ENCODE results near the gene VPS33B. TPM values are rescaled to one million over a fixed set of nuclear protein-coding genes. Genes with fewer than 3 reads are reported as not detected.
"Not testable (repeated sequence)": the region's sequence is repeated elsewhere in the genome, so short reads cannot be mapped to it uniquely, and the experiment has no call there.

Gene VPS33B
- total RNA-seq, 1 donor from 2014 or later, result 20.5 TPM

DNA sequence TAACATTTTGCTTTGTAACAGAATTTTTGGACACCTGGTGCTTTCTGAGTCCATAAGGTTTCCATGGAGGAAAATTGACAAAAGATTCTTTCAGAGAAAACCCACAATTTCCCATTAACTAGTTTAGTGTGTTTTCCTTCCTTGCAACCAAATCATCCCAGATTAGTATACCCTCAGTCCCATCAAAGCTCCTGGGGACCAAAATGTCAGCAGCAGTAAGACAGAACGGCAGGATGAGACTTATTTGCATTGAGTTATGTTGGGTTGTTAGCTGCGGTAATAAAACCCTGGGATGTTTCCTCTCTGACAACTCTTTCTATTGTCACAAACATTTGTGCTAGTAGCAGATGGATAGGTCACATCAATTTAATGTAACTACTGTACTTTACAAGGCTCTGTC is 32.4 kb upstream of the VPS33B start:
- Mint-ChIP-seq H3K27me3 (ENCODE audit: low read depth) (peaks cover 87% of the 10 kb centered on the region), H3K4me3 (no peak overlapping the region), H3K27ac (ENCODE audit: unreplicated experiment) (no peak overlapping the region), H3K4me1 (no peaks in the 10 kb centered on the region), H3K36me3 (ENCODE audit: low read depth) (no peaks in the 10 kb centered on the region), H3K9me3 (no peaks in the 10 kb centered on the region)
- DNase-seq (ENCODE audit: low read depth, low spot score), result no peak
- TF ChIP-seq, protein P1, sequence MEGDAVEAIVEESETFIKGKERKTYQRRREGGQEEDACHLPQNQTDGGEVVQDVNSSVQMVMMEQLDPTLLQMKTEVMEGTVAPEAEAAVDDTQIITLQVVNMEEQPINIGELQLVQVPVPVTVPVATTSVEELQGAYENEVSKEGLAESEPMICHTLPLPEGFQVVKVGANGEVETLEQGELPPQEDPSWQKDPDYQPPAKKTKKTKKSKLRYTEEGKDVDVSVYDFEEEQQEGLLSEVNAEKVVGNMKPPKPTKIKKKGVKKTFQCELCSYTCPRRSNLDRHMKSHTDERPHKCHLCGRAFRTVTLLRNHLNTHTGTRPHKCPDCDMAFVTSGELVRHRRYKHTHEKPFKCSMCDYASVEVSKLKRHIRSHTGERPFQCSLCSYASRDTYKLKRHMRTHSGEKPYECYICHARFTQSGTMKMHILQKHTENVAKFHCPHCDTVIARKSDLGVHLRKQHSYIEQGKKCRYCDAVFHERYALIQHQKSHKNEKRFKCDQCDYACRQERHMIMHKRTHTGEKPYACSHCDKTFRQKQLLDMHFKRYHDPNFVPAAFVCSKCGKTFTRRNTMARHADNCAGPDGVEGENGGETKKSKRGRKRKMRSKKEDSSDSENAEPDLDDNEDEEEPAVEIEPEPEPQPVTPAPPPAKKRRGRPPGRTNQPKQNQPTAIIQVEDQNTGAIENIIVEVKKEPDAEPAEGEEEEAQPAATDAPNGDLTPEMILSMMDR (conservative IDR thresholded peaks at IDR 0.05), result no peak

DNA sequence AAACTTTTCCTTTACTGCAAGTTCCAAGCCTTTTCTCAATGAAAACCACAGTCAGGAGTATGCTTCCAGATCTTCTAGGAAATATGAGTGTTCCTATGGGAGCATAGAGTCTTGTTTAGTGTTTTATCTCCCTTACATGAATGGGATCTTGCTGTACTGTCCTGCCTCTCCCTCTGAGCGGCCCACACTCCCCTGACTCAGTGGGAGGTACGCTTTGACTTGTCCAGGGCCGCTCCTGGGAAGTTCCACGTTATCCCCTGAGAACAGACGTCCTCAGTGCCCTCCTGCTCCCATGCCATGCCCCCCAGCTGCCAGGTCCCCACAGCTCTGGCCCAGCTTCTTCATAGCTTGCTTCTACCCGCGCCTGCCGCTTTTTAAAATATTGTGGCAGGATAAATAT is 28.9 kb upstream of the VPS33B start:
- TF ChIP-seq, protein P1 (conservative IDR thresholded peaks at IDR 0.05), result no peak
- Mint-ChIP-seq H3K27ac (ENCODE audit: unreplicated experiment) (no peak overlapping the region), H3K4me1 (no peaks in the 10 kb centered on the region), H3K4me3 (no peak overlapping the region), H3K36me3 (ENCODE audit: low read depth) (no peaks in the 10 kb centered on the region), H3K9me3 (no peaks in the 10 kb centered on the region), H3K27me3 (ENCODE audit: low read depth) (peaks cover 85% of the 10 kb centered on the region)
- no peak for DNase-seq (ENCODE audit: low read depth, low spot score)

DNA sequence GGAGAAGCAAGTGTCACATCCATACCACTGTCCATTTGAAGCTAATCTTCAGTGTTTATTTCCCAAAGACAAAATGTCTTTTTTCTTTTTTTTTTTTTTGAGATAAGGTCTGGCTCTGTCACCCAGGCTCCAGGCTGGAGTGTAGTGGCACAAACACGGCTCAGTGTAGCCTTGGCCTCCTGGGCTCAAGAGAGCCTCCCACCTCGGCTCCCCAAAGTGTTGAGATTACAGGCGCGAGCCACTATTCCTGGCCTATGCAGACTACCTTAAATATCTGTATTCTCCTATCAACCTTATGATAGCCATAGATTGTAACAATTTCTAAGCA is 27.7 kb upstream of the VPS33B start:
- no peak overlapping the region for H3K4me3 Mint-ChIP-seq
- no peak overlapping the region for H3K27ac Mint-ChIP-seq (ENCODE audit: unreplicated experiment)
- TF ChIP-seq, protein P1 (conservative IDR thresholded peaks at IDR 0.05), result no peak
- no peaks in the 10 kb centered on the region for H3K4me1 Mint-ChIP-seq
- no peaks in the 10 kb centered on the region for H3K9me3 Mint-ChIP-seq
- peaks cover 77% of the 10 kb centered on the region for H3K27me3 Mint-ChIP-seq (ENCODE audit: low read depth)
- H3K36me3 Mint-ChIP-seq (ENCODE audit: low read depth), result no peaks in the 10 kb centered on the region
- DNase-seq (ENCODE audit: low read depth, low spot score), result no peak

DNA sequence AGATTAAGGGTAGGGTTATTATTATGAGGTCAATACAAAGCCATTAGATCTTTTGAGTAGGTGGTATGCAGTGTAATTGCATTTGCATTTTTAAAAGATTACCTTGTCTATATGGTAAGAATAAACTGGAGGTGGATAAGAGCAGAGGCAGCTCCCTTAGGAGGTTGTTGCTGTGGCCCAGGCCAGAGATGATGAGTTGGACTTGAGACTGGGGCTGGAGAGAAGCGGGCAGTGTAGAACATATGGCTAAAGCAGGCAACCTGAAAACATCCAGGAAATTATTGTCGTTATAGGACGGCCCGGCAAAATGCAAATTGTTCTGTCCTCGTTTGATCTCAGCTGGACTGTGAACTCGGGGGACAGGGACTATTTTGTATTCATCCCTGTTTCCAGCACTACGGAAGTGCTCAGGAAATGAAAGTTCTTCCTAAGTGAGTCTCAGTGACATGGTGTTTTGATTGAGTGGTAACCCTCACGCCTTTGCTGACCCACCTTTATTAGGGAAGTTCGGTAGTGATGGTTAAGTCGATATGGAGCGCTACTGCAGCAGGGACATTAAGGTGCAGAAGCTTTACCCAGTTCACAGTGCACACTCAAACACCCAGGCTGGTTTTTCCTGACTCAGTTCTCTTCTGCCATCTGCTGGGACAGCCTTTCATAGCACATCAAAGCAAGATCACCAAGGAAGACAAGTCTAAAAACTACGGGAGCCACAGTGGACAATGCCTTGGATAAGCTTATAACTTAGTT is 27.2 kb upstream of the VPS33B start:
- no peaks in the 10 kb centered on the region for H3K36me3 Mint-ChIP-seq (ENCODE audit: low read depth)
- H3K9me3 Mint-ChIP-seq, result no peaks in the 10 kb centered on the region
- DNase-seq (ENCODE audit: low read depth, low spot score), result peak; percentile 58
- no peaks in the 10 kb centered on the region for H3K4me1 Mint-ChIP-seq
- no peak overlapping the region for H3K4me3 Mint-ChIP-seq
- H3K27ac Mint-ChIP-seq (ENCODE audit: unreplicated experiment), result no peak overlapping the region
- peaks cover 75% of the 10 kb centered on the region for H3K27me3 Mint-ChIP-seq (ENCODE audit: low read depth)
- TF ChIP-seq, protein P1 (conservative IDR thresholded peaks at IDR 0.05), result peak; percentile 73

DNA sequence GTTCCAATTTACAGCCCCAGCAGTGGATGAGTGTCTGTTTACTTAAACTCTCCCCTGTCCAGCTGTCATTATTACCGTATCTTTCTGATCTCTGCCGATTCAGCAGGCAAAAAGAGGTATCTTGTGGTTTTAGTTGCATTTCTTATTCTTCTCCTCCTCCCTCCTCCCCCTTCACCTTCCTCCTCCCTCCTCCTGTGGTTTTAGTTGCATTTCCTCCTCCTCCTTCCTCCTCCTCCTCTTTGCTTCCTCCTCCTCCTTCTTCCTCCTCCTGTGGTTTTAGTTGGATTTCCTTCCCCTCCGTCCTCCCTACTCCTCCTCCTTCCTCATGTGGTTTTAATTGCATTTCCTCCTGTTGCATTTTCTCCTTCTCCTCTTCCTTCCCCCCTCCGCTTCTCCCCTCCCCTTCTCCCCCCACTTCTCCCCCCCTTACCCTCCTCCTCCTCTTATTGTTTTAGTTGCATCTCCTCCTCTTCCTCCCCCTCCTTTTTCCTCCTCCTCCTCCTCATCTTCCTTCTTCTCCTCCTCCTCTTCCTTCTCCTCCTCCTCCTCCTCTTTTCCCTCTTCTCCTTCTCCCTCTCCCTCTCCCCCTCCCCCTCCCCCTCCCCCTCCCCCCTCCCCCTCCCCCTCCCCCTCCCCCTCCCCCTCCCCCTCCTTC is 25.3 kb upstream of the VPS33B start:
- Mint-ChIP-seq H3K36me3 (ENCODE audit: low read depth) (no peaks in the 10 kb centered on the region), H3K27ac (ENCODE audit: unreplicated experiment) (no peak overlapping the region), H3K27me3 (ENCODE audit: low read depth) (peaks cover 60% of the 10 kb centered on the region), H3K9me3 (no peaks in the 10 kb centered on the region), H3K4me1 (no peaks in the 10 kb centered on the region), H3K4me3 (no peak overlapping the region)
- no peak for DNase-seq (ENCODE audit: low read depth, low spot score)
- TF ChIP-seq, protein P1 (conservative IDR thresholded peaks at IDR 0.05), result no peak

DNA sequence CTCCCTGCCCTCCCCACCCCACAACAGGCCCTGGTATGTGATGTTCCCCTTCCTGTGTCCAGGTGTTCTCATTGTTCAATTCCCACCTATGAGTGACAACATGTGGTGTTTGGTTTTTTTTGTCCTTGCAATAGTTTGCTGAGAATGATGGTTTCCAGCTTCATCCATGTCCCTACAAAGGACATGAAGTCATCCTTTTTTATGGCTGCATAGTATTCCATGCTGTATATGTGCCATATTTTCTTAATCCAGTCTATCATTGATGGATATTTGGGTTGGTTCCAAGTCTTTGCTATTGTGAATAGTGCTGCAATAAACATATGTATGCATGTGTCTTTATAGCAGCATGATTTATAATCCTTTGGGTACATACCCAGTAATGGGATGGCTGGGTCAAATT is 23.7 kb upstream of the VPS33B start:
- not testable (repeated sequence) for H3K36me3 Mint-ChIP-seq (ENCODE audit: low read depth); H3K27ac Mint-ChIP-seq (ENCODE audit: unreplicated experiment); H3K4me3 Mint-ChIP-seq; DNase-seq (ENCODE audit: low read depth, low spot score); H3K9me3 Mint-ChIP-seq; H3K4me1 Mint-ChIP-seq
- peaks cover 46% of the 10 kb centered on the region for H3K27me3 Mint-ChIP-seq (ENCODE audit: low read depth)

All from neural crest cell (in vitro differentiated cells).